H1 (cell line): Measurements from ENCODE around the gene TRAF3IP1. TPM values are rescaled to one million over a fixed set of nuclear protein-coding genes. Genes with fewer than 3 reads are reported as not detected.

Source experiments
- CTCF ChIA-PET: fragments of 300-600 bp; sonication (Branson Sonifier 250); formaldehyde crosslinking; loops from one replicate; lab custom pipeline; 2021; ENCODE audit not compliant: partially characterized antibody; lab: Charles Lee
- POLR2A ChIA-PET: fragments of 300-600 bp; sonication (Branson Sonifier 250); formaldehyde crosslinking; loops from one replicate; lab custom pipeline; 2021; ENCODE audit warnings: inconsistent platforms; ENCODE audit not compliant: partially characterized antibody; lab: Charles Lee
- DNase-seq, 2 experiments: peaks; one replicate each; pipeline versions ENCODE4 v3.0.0 to v3.0.0-alpha.2; 2010 to 2022; ENCODE audit warnings: low spot score in 2 of 2, low read depth in 1 of 2, mixed read lengths in 1 of 2
- FAIRE-seq: peaks from 2 replicates; lab custom pipeline; 2011; peaks lifted over from hg19 to GRCh38; lab: Jason Lieb, UNC
- H2AFZ ChIP-seq: 2 replicates; pipeline ENCODE4 v1.8.1; 2012; ENCODE audit warnings: low read length, inconsistent platforms
- H2AK5ac ChIP-seq: 2 replicates; pipeline ENCODE4 v1.6.1; 2013; ENCODE audit warnings: low read depth, low read length
- H2BK120ac ChIP-seq: replicated peaks from 2 replicates; pipeline ENCODE3; 2013; ENCODE audit warnings: low read depth, low read length, inconsistent platforms
- H2BK12ac ChIP-seq: 2 replicates; pipeline ENCODE4 v1.6.1; 2013; ENCODE audit warnings: low read depth, low read length
- H2BK15ac ChIP-seq: 2 replicates; pipeline ENCODE4 v1.6.1; 2013; ENCODE audit warnings: low read length
- H2BK20ac ChIP-seq: 2 replicates; pipeline ENCODE4 v1.6.1; 2013; ENCODE audit warnings: low read length
- H2BK5ac ChIP-seq: 2 replicates; pipeline ENCODE4 v1.6.1; 2013; ENCODE audit warnings: low read depth, low read length
- H3K14ac ChIP-seq: 2 replicates; pipeline ENCODE4 v1.6.1; 2013; ENCODE audit warnings: inconsistent platforms; ENCODE audit not compliant: insufficient read length
- H3K18ac ChIP-seq: 2 replicates; pipeline ENCODE4 v1.6.1; 2013; ENCODE audit warnings: low read length; ENCODE audit errors: extremely low read depth
- H3K23ac ChIP-seq: 2 replicates; pipeline ENCODE4 v1.6.1; 2013; ENCODE audit warnings: inconsistent platforms; ENCODE audit not compliant: insufficient read length
- H3K23me2 ChIP-seq: 2 replicates; pipeline ENCODE4 v1.6.1; 2013; ENCODE audit warnings: low read depth, low read length
- H3K27ac ChIP-seq: 2 replicates; pipeline ENCODE4 v1.6.1; 2011; ENCODE audit warnings: low read depth, low read length, inconsistent platforms
- H3K27me3 ChIP-seq, 4 experiments: replicated peaks in 1 of 4; 1 replicate in 1 of 4; 2 replicates in 3 of 4; pipeline versions ENCODE4 v1.6.1 to v1.8.1; 2011 to 2013; ENCODE audit warnings: low read length in 3 of 4, mild to moderate bottlenecking in 3 of 4, inconsistent platforms in 2 of 4, mixed read lengths in 2 of 4, moderate library complexity in 1 of 4; ENCODE audit not compliant: control insufficient read depth in 3 of 4, insufficient read depth in 3 of 4; ENCODE audit errors: extremely low read depth in 1 of 4
- H3K36me3 ChIP-seq, 4 experiments: 2 replicates each; pipeline versions ENCODE4 v1.6.1 to v1.8.1; 2011 to 2013; ENCODE audit warnings: mild to moderate bottlenecking in 4 of 4, low read length in 3 of 4, moderate library complexity in 2 of 4, control low read depth in 1 of 4, inconsistent platforms in 1 of 4; ENCODE audit not compliant: insufficient read depth in 4 of 4, control insufficient read depth in 2 of 4
- H3K4ac ChIP-seq: replicated peaks from 2 replicates; pipeline ENCODE3; 2013; ENCODE audit warnings: low read length, low read depth, mixed read lengths, inconsistent platforms; ENCODE audit not compliant: insufficient read length
- H3K4me1 ChIP-seq, 4 experiments: replicated peaks in 1 of 4; 1 replicate in 1 of 4; 2 replicates in 3 of 4; pipeline versions ENCODE4 v1.6.1 to v1.8.1; 2011 to 2013; ENCODE audit warnings: low read length in 3 of 4, inconsistent platforms in 2 of 4, mixed read lengths in 1 of 4; ENCODE audit not compliant: insufficient read depth in 4 of 4, control insufficient read depth in 3 of 4
- H3K4me2 ChIP-seq, 2 experiments: 2 replicates each; pipeline versions ENCODE4 v1.6.1 to v1.8.1; 2011 to 2013; ENCODE audit warnings: low read depth in 2 of 2, low read length in 2 of 2, control low read depth in 1 of 2, inconsistent platforms in 1 of 2, mild to moderate bottlenecking in 1 of 2; ENCODE audit not compliant: insufficient read depth in 1 of 2
- H3K4me3 ChIP-seq, 4 experiments: fragments of 200-600, 300-600 bp in 1 of 4; sonication (generic), shearing (Covaris generic), sonication (Bioruptor Twin) in 1 of 4; 2 replicates each; pipeline versions ENCODE4 v1.5.1 to v1.8.1; 2011 to 2016; ENCODE audit warnings: low read length in 4 of 4, low read depth in 3 of 4, control low read depth in 2 of 4, inconsistent platforms in 2 of 4, mild to moderate bottlenecking in 2 of 4, mixed read lengths in 1 of 4, moderate library complexity in 1 of 4; ENCODE audit not compliant: insufficient read depth in 2 of 4; ENCODE audit errors: extremely low read depth in 1 of 4
- H3K56ac ChIP-seq: replicated peaks from 2 replicates; pipeline ENCODE3; 2013; ENCODE audit warnings: low read depth, mild to moderate bottlenecking, mixed read lengths, low read length, inconsistent platforms; ENCODE audit not compliant: insufficient read length
- H3K79me1 ChIP-seq: 2 replicates; pipeline ENCODE4 v1.6.1; 2013; ENCODE audit warnings: low read depth, low read length, control low read depth
- H3K79me2 ChIP-seq, 2 experiments: 2 replicates each; pipeline versions ENCODE4 v1.6.1 to v1.8.1; 2012 to 2013; ENCODE audit warnings: low read length in 2 of 2, mild to moderate bottlenecking in 2 of 2, inconsistent platforms in 1 of 2; ENCODE audit not compliant: insufficient read depth in 2 of 2, control insufficient read depth in 1 of 2
- H3K9ac ChIP-seq, 4 experiments: replicated peaks in 1 of 4; 1 replicate in 1 of 4; 2 replicates in 3 of 4; pipeline versions ENCODE4 v1.6.1 to v1.8.1; 2011 to 2013; ENCODE audit warnings: low read depth in 3 of 4, low read length in 3 of 4, control low read depth in 2 of 4, mild to moderate bottlenecking in 2 of 4, moderate library complexity in 2 of 4, inconsistent platforms in 1 of 4; ENCODE audit errors: extremely low read depth in 1 of 4
- H3K9me3 ChIP-seq, 2 experiments: 2 replicates each; pipeline versions ENCODE4 v1.6.1 to v1.8.1; 2012 to 2013; ENCODE audit warnings: mild to moderate bottlenecking in 2 of 2, moderate library complexity in 2 of 2, control low read depth in 1 of 2, inconsistent platforms in 1 of 2, low read depth in 1 of 2, low read length in 1 of 2, mixed read lengths in 1 of 2; ENCODE audit not compliant: insufficient read depth in 2 of 2
- H4K20me1 ChIP-seq, 2 experiments: replicated peaks in 1 of 2; 2 replicates each; pipeline versions ENCODE3 to v1.8.1; 2011 to 2013; ENCODE audit warnings: inconsistent platforms in 2 of 2, low read length in 2 of 2, mild to moderate bottlenecking in 1 of 2; ENCODE audit not compliant: insufficient read depth in 2 of 2, control insufficient read depth in 1 of 2
- H4K5ac ChIP-seq: 2 replicates; pipeline ENCODE4 v1.6.1; 2013; ENCODE audit warnings: low read length, low read depth, mixed read lengths, inconsistent platforms; ENCODE audit not compliant: insufficient read length
- H4K8ac ChIP-seq: 2 replicates; pipeline ENCODE4 v1.8.0; 2013; ENCODE audit warnings: mild to moderate bottlenecking, moderate library complexity, low read length, inconsistent platforms; ENCODE audit not compliant: insufficient read depth; ENCODE audit errors: extremely low read depth
- H4K91ac ChIP-seq: replicated peaks from 2 replicates; pipeline ENCODE3; 2013; ENCODE audit warnings: low read length, mixed read lengths, inconsistent platforms; ENCODE audit not compliant: insufficient read length
- BRCA1 ChIP-seq: IDR thresholded peaks from 2 replicates; pipeline ENCODE4 v1.6.1; 2012; ENCODE audit warnings: low read depth, low read length, improper control_type of control experiment
- CBX8 ChIP-seq: fragments of 300-800, 300-1000 bp; sonication (generic); IDR thresholded peaks from 2 replicates; pipeline ENCODE4 v1.7.1; 2016; ENCODE audit warnings: low read depth, low read length, borderline replicate concordance
- NRF1 ChIP-seq: IDR thresholded peaks from 2 replicates; pipeline ENCODE4 v1.6.1; 2011; ENCODE audit warnings: mild to moderate bottlenecking, low read depth, low read length, improper control_type of control experiment
- WGBS, 2 experiments: shearing (Covaris generic) in 1 of 2; methylation state at CpG; one replicate each; pipeline versions ENCODE4 v1.1.6 to v1.1.7; 2013 to 2015; ENCODE audit warnings: low lambda C conversion rate in 2 of 2, mixed read lengths in 2 of 2, inconsistent platforms in 1 of 2, low coverage in 1 of 2, missing lambda C conversion rate in 1 of 2; ENCODE audit not compliant: insufficient replicate concordance in 2 of 2, insufficient coverage in 1 of 2, insufficient read length in 1 of 2; ENCODE audit errors: extremely low coverage in 1 of 2, missing lambda C conversion rate in 1 of 2; 5-methylcytosine and 5-hydroxymethylcytosine counted together
- polyA plus RNA-seq, 7 experiments: library from polyadenylated mRNA; depleted of rRNA in 3 of 7; stranded (reverse) in 5 of 7; unstranded in 2 of 7; fragments of >200 nt in 5 of 7; fragments of 200-250 nt in 2 of 7; gene quantifications; 1 replicate in 5 of 7; 2 replicates in 1 of 7; 4 replicates in 1 of 7; pipeline versions ENCODE4 v1.2.1 to v1.2.3, GENCODE V29; 2011 to 2013; ENCODE audit warnings: missing spikeins in 2 of 7, mixed read lengths in 2 of 7
- total RNA-seq: library from RNA; stranded (reverse); fragmentation: NEBNext Ultra II Directional; extraction: Animal tissue kit (Norgen Biotek cat#: 25700); gene quantifications from 2 replicates; pipeline ENCODE4 v1.2.1, GENCODE V29; 2021

The TRAF3IP1 gene
- total and polyA plus RNA-seq, 2 of the 8 experiments (the other 6 are each of a cell fraction or from before 2014, with no cell fraction given) = 2.3 to 17.5 TPM

DNA sequence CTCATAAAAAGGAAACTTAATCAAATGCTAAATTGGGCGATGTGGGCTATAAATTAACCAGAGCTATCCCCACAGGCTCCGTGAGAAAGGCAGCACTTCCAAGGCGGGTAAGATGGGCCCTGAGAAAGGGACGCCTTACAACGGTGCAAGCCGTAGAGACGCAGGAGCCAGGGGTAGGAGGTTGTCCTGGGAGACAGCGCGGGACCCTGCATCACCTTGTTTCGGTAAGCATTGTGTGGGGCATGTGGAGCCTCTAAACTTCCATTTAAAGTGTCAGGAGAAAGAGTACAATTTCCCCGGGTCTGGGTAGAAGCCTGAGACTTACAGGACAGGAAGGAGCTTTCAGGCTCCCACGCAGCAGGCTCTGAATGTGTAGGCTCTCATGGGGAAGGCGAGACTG, 30.7 kb upstream of the TRAF3IP1 start:
- no peak overlapping the region for H2AK5ac ChIP-seq
- FAIRE-seq (no peak), DNase-seq (no peak)
- ChIA-PET POLR2A (interaction anchor here (0.8 to 2.9 kb wide), 10 partner anchors 9 to 120 kb away, joined by 3 to 15 read pairs (median 4); no protein-coding TSS in a partner anchor), CTCF (interaction anchor here (1.0 to 4.4 kb wide), 11 partner anchors 10 to 150 kb away, joined by 3 to 40 read pairs (median 5); no protein-coding TSS in a partner anchor)
- TF ChIP-seq CBX8 (no peak), NRF1 (no peak), BRCA1 (no peak)
- H3K9me3 ChIP-seq = no peaks in the 10 kb centered on the region
- H3K4me2 ChIP-seq = peak overlapping the region; percentile 80 to 82
- peaks cover 1 to 5% of the 10 kb centered on the region in 2 experiments for H4K20me1 ChIP-seq
- no peaks in the 10 kb centered on the region for H3K36me3 ChIP-seq
- H3K56ac ChIP-seq = no peak overlapping the region
- H3K27me3 ChIP-seq = peaks cover 0 to 10% (median 2%) of the 10 kb centered on the region in 4 experiments; a peak in 2 of 7 replicates
- 0 out of 2 replicates have a peak overlapping the region, but pooled peaks have one; percentile 60 for H2BK12ac ChIP-seq
- H4K91ac ChIP-seq = no peak overlapping the region
- H2AFZ ChIP-seq = peak overlapping the region; percentile 63; the same call in 1 of the 2 replicates
- no peak overlapping the region for H3K27ac ChIP-seq
- H3K9ac ChIP-seq = peak overlapping the region in 2 of 4 experiments; percentile 15 to 32; a peak in 2 of 7 replicates
- no peak overlapping the region for H3K14ac ChIP-seq
- no peak overlapping the region for H4K5ac ChIP-seq
- H4K8ac ChIP-seq = no peak overlapping the region
- H3K18ac ChIP-seq = no peak overlapping the region
- no peak overlapping the region for H3K23ac ChIP-seq
- no peak overlapping the region for H2BK15ac ChIP-seq
- H3K79me2 ChIP-seq = peaks cover 0 to 2% of the 10 kb centered on the region in 2 experiments; a peak in 1 of 4 replicates
- H3K79me1 ChIP-seq = no peaks in the 10 kb centered on the region; the same call in 1 of the 2 replicates
- H2BK20ac ChIP-seq = no peak overlapping the region
- H3K23me2 ChIP-seq = peaks cover 12% of the 10 kb centered on the region
- no peak overlapping the region for H3K4ac ChIP-seq
- peak overlapping the region; percentile 48 to 84 (median 68); a peak in 7 of 8 replicates for H3K4me3 ChIP-seq
- no peak overlapping the region for H2BK120ac ChIP-seq
- H2BK5ac ChIP-seq = no peak overlapping the region
- 37% methylated on average over 13 of the region's 13 CpGs; no CpG with 5 or more reads in 1 of the 2 experiments for WGBS, 2 experiments
- H3K4me1 ChIP-seq = peaks cover 7 to 25% (median 18%) of the 10 kb centered on the region in 4 experiments
